ENCODE measurements around the gene USH1C. TPM values are rescaled to one million over a fixed set of nuclear protein-coding genes. Genes with fewer than 3 reads are reported as not detected.

Gene USH1C
- total RNA-seq, 1 donor from 2014 or later, result 1.4 TPM

DNA sequence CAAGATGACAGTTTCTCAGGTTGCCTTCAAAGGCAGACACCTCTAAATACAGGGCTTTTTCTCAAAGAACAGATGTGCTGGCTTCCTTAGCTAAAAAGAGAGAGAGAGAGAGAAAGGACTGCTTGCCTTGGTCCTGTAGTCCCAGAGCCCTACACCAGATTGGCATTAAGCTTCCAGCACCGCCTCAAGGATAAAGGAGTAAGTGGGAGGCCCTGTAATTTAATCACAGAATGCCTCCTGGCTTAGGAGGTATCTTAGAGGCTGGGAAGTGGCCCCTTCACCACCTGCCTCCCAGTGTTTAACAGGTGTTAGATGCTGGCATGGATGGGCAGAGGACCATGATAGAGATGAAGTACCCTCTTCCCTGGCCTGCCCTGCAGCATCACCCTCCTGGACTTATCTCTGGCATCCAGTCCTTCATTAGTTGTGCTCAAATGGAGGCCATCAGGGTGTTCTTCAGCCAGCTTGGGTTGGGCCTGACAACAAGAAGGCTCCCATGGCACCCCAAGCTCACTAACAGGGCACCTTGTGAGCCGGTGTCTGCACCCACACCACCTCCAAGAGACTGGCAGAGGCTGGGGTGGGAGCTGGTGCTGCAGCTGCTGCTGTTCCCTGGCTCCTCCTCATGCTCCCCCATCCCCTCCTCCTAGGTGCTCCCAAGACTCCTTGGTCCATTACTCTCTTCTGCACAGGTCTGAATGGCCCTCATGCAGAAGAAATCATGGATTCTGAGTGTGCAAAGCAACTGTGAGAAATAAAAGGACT is 100.1 kb downstream of the USH1C start:
- no peaks in the 10 kb centered on the region for H3K36me3 Mint-ChIP-seq (ENCODE audit: low read depth, unreplicated experiment)
- H3K27ac Mint-ChIP-seq (ENCODE audit: unreplicated experiment), result no peak overlapping the region
- TF ChIP-seq, protein P1, sequence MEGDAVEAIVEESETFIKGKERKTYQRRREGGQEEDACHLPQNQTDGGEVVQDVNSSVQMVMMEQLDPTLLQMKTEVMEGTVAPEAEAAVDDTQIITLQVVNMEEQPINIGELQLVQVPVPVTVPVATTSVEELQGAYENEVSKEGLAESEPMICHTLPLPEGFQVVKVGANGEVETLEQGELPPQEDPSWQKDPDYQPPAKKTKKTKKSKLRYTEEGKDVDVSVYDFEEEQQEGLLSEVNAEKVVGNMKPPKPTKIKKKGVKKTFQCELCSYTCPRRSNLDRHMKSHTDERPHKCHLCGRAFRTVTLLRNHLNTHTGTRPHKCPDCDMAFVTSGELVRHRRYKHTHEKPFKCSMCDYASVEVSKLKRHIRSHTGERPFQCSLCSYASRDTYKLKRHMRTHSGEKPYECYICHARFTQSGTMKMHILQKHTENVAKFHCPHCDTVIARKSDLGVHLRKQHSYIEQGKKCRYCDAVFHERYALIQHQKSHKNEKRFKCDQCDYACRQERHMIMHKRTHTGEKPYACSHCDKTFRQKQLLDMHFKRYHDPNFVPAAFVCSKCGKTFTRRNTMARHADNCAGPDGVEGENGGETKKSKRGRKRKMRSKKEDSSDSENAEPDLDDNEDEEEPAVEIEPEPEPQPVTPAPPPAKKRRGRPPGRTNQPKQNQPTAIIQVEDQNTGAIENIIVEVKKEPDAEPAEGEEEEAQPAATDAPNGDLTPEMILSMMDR (IDR thresholded peaks at IDR 0.05; ENCODE audit: unreplicated experiment), result no peak
- no peak for DNase-seq (ENCODE audit: low spot score)
- no peaks in the 10 kb centered on the region for H3K9me3 Mint-ChIP-seq (ENCODE audit: unreplicated experiment)
- no peaks in the 10 kb centered on the region for H3K27me3 Mint-ChIP-seq (ENCODE audit: unreplicated experiment)
- no peak overlapping the region for H3K4me3 Mint-ChIP-seq (ENCODE audit: unreplicated experiment)
- H3K4me1 Mint-ChIP-seq (ENCODE audit: unreplicated experiment), result peaks cover 6% of the 10 kb centered on the region

Other genes with a start within 250 kb of the USH1C start
- gene NCR3LG1, start 192.6 kb downstream of the USH1C start, total RNA-seq (ENCODE audit: unreplicated experiment), result 0.23 TPM
- gene KCNJ11, start 155.8 kb downstream of the USH1C start, total RNA-seq (ENCODE audit: unreplicated experiment), result 0.46 TPM
- not detected for gene ABCC8, start 67.6 kb downstream of the USH1C start, total RNA-seq (ENCODE audit: unreplicated experiment)
- gene OTOG, start 2.8 kb upstream of the USH1C start, total RNA-seq (ENCODE audit: unreplicated experiment), result 0.13 TPM
- gene MYOD1, start 175.2 kb upstream of the USH1C start, total RNA-seq (ENCODE audit: unreplicated experiment), result not detected
- gene KCNC1, start 190.4 kb upstream of the USH1C start, total RNA-seq (ENCODE audit: unreplicated experiment), result not detected